SK-N-SH (cell line): ENCODE data around the gene WDHD1. TPM values are rescaled to one million over a fixed set of nuclear protein-coding genes. Genes with fewer than 3 reads are reported as not detected.
A peak's percentile ranks its signal among the peaks of the same experiment; 100 is the strongest.

Source experiments
- CTCF ChIA-PET: fragments of 300-600, 350-600 bp; formaldehyde crosslinking; extraction: SDS; loops from one replicate; lab custom pipeline; 2021; lab: Yijun Ruan, JAX
- POLR2A ChIA-PET: fragments of 350-600 bp; sonication (Branson Sonifier 250); formaldehyde crosslinking; extraction: SDS; loops from one replicate; lab custom pipeline; 2020; ENCODE audit warnings: antibody characterized with exemption, inconsistent platforms; lab: Yijun Ruan, JAX
- DNase-seq: peaks from one replicate; pipeline ENCODE4 v3.0.0; 2012
- H2AFZ ChIP-seq: fragments of 200-600 bp; sonication (generic); 2 replicates; pipeline ENCODE4 v1.8.1; 2016; ENCODE audit warnings: antibody characterized with exemption, mild to moderate bottlenecking, low read depth
- H3F3A ChIP-seq: fragments of 200-600 bp; sonication (generic); replicated peaks from 2 replicates; pipeline ENCODE3; 2016; ENCODE audit warnings: antibody characterized with exemption, mild to moderate bottlenecking; ENCODE audit not compliant: insufficient read depth
- H3K27ac ChIP-seq, 2 experiments: fragments of 200-500 bp in 1 of 2; fragments of 200-600 bp in 1 of 2; sonication (Bioruptor generic) in 1 of 2; sonication (generic), shearing (Covaris generic) in 1 of 2; 2 replicates each; pipeline versions ENCODE4 v1.5.1 to v1.6.1; 2014 to 2016; ENCODE audit warnings: low read depth in 2 of 2, inconsistent platforms in 1 of 2, low read length in 1 of 2, mild to moderate bottlenecking in 1 of 2, mixed read lengths in 1 of 2
- H3K27me3 ChIP-seq: fragments of 200-600 bp; sonication (generic), shearing (Covaris generic); 2 replicates; pipeline ENCODE4 v1.6.1; 2016; ENCODE audit warnings: mixed run types; ENCODE audit not compliant: insufficient read depth
- H3K36me3 ChIP-seq, 2 experiments: fragments of 200-500 bp in 1 of 2; fragments of 200-600 bp in 1 of 2; sonication (Bioruptor generic) in 1 of 2; sonication (generic) in 1 of 2; replicated peaks in 1 of 2; 2 replicates each; pipeline versions ENCODE3 to v1.5.1; 2014 to 2016; ENCODE audit warnings: low read length in 1 of 2, mild to moderate bottlenecking in 1 of 2; ENCODE audit not compliant: insufficient read depth in 2 of 2, control insufficient read depth in 1 of 2
- H3K4me1 ChIP-seq, 2 experiments: fragments of 200-500 bp in 1 of 2; fragments of 200-600 bp in 1 of 2; sonication (Bioruptor generic) in 1 of 2; sonication (generic), shearing (Covaris generic) in 1 of 2; 2 replicates each; pipeline versions ENCODE4 v1.5.1 to v1.6.1; 2014 to 2016; ENCODE audit warnings: low read depth in 1 of 2, low read length in 1 of 2, mixed run types in 1 of 2; ENCODE audit not compliant: insufficient read depth in 2 of 2, control insufficient read depth in 1 of 2
- H3K4me2 ChIP-seq: fragments of 200-600 bp; sonication (generic), shearing (Covaris generic); 2 replicates; pipeline ENCODE4 v1.6.1; 2017; ENCODE audit warnings: mixed run types
- H3K4me3 ChIP-seq, 2 experiments: fragments of 200-500 bp in 1 of 2; fragments of 200-600 bp in 1 of 2; sonication (Bioruptor generic) in 1 of 2; sonication (generic), shearing (Covaris generic) in 1 of 2; 2 replicates each; pipeline versions ENCODE4 v1.5.1 to v1.8.1; 2014 to 2016; ENCODE audit warnings: low read depth in 2 of 2, inconsistent platforms in 1 of 2, low read length in 1 of 2, mild to moderate bottlenecking in 1 of 2, mixed read lengths in 1 of 2, moderate library complexity in 1 of 2
- H3K79me2 ChIP-seq: fragments of 200-600 bp; sonication (generic); 2 replicates; pipeline ENCODE4 v1.8.1; 2017; ENCODE audit warnings: mild to moderate bottlenecking; ENCODE audit not compliant: insufficient read depth
- H3K9ac ChIP-seq: fragments of 200-600 bp; sonication (generic); 2 replicates; pipeline ENCODE4 v1.6.1; 2017; ENCODE audit warnings: mixed run types
- H3K9me2 ChIP-seq: fragments of 200-600 bp; sonication (generic); 2 replicates; pipeline ENCODE4 v1.6.1; 2017; ENCODE audit warnings: mixed run types
- H3K9me3 ChIP-seq: fragments of 200-600 bp; sonication (generic); 2 replicates; pipeline ENCODE4 v1.6.1; 2017; ENCODE audit warnings: mixed run types, mild to moderate bottlenecking, moderate library complexity
- H4K20me1 ChIP-seq: fragments of 200-600 bp; sonication (generic); 2 replicates; pipeline ENCODE4 v1.6.1; 2017; ENCODE audit warnings: mild to moderate bottlenecking, mixed run types; ENCODE audit not compliant: insufficient read depth
- FOSL2 ChIP-seq: IDR thresholded peaks from 2 replicates; pipeline ENCODE4 v1.4.0; 2012; ENCODE audit warnings: low read depth, mild to moderate bottlenecking, moderate library complexity, borderline replicate concordance
- FOXJ3 ChIP-seq: sonication (generic); formaldehyde crosslinking; IDR thresholded peaks from 2 replicates; pipeline ENCODE4 v1.5.1; 2020; ENCODE audit warnings: mild to moderate bottlenecking, missing genetic modification reagents
- GABPA ChIP-seq: IDR thresholded peaks from 2 replicates; pipeline ENCODE4 v1.4.0; 2012; ENCODE audit warnings: low read depth, mild to moderate bottlenecking
- GATA2 ChIP-seq: sonication (generic); formaldehyde crosslinking; IDR thresholded peaks from 2 replicates; pipeline ENCODE4 v1.5.0; 2020; ENCODE audit warnings: mild to moderate bottlenecking, missing genetic modification reagents
- MXI1 ChIP-seq: IDR thresholded peaks from 2 replicates; pipeline ENCODE4 v1.6.1; 2012; ENCODE audit warnings: mild to moderate bottlenecking, low read depth, low read length, improper control_type of control experiment
- NFIC ChIP-seq: IDR thresholded peaks from 2 replicates; pipeline ENCODE4 v1.4.0; 2012; ENCODE audit warnings: borderline replicate concordance
- NRF1 ChIP-seq: IDR thresholded peaks from 2 replicates; pipeline ENCODE4 v1.6.1; 2012; ENCODE audit warnings: low read depth, mild to moderate bottlenecking, low read length
- PBX3 ChIP-seq: IDR thresholded peaks from 2 replicates; pipeline ENCODE4; 2012
- RAD21 ChIP-seq: IDR thresholded peaks from 2 replicates; pipeline ENCODE4 v1.6.1; 2012; ENCODE audit warnings: mild to moderate bottlenecking, low read length
- RFX5 ChIP-seq: IDR thresholded peaks from 2 replicates; pipeline ENCODE4 v1.6.1; 2012; ENCODE audit warnings: mild to moderate bottlenecking, improper control_type of control experiment, low read length
- RXRA ChIP-seq: IDR thresholded peaks from 2 replicates; pipeline ENCODE4 v1.4.0; 2012; ENCODE audit warnings: low read depth, mild to moderate bottlenecking, borderline replicate concordance
- SIN3A ChIP-seq: IDR thresholded peaks from 2 replicates; pipeline ENCODE4 v1.6.1; 2012; ENCODE audit warnings: low read depth, mild to moderate bottlenecking, low read length, moderate library complexity, borderline replicate concordance
- SMC3 ChIP-seq: IDR thresholded peaks from 2 replicates; pipeline ENCODE4 v1.6.1; 2012; ENCODE audit warnings: low read depth, low read length, improper control_type of control experiment
- TCF12 ChIP-seq: IDR thresholded peaks from 2 replicates; pipeline ENCODE4 v1.4.0; 2012
- YY1 ChIP-seq: IDR thresholded peaks from 2 replicates; pipeline ENCODE4 v1.4.0; 2012; ENCODE audit warnings: low read depth, mild to moderate bottlenecking
- WGBS: methylation state at CpG from one replicate; pipeline ENCODE4 v1.1.6; 2017; ENCODE audit warnings: low lambda C conversion rate; 5-methylcytosine and 5-hydroxymethylcytosine counted together
- polyA plus RNA-seq, 3 experiments: library from polyadenylated mRNA; depleted of rRNA; stranded (reverse); fragments of >200 nt; gene quantifications; 2 replicates each; pipeline ENCODE4 v1.2.3, GENCODE V29; 2012
- TF ChIP-seq, protein P1 (sequence below): IDR thresholded peaks from 2 replicates; pipeline ENCODE4 v1.6.1; 2012; ENCODE audit warnings: mild to moderate bottlenecking, low read depth, low read length, moderate library complexity
- TF ChIP-seq, protein P2 (sequence below): fragments of 200-600 bp; sonication (generic); IDR thresholded peaks from 2 replicates; pipeline ENCODE4 v1.6.1; 2017; ENCODE audit warnings: antibody characterized with exemption, mild to moderate bottlenecking, moderate library complexity
- TF ChIP-seq, protein P3 (sequence below): IDR thresholded peaks from 2 replicates; pipeline ENCODE4 v1.4.0; 2012; ENCODE audit warnings: low read depth

Gene WDHD1
- polyA plus RNA-seq, 1 of the 3 experiments (the other 2 are of a cell fraction), result 2.9 TPM

DNA sequence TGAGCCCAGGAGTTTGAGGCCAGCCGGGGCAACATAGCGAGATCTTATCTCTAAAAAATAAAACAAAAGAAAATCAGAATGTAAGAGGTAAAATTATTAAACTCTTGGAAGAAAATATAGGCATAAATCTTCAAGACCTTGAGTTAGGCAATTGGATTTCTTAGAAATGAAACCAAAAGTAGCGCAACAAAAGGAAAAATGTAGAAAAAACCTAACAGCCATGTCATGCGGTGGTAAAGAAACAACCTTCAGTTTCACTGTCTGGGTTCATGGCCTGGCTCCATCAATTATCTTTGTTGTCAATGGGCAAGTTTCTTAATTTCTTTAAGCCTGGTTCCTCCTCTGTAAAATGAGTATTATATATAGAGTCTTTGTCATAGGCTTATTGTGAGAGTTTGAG is 118.7 kb downstream of the WDHD1 start (continued):
- no peak for TF ChIP-seq SMC3
- no peak for TF ChIP-seq NRF1
- no peak for TF ChIP-seq PBX3
- TF ChIP-seq YY1, result no peak
- TF ChIP-seq, protein P1, sequence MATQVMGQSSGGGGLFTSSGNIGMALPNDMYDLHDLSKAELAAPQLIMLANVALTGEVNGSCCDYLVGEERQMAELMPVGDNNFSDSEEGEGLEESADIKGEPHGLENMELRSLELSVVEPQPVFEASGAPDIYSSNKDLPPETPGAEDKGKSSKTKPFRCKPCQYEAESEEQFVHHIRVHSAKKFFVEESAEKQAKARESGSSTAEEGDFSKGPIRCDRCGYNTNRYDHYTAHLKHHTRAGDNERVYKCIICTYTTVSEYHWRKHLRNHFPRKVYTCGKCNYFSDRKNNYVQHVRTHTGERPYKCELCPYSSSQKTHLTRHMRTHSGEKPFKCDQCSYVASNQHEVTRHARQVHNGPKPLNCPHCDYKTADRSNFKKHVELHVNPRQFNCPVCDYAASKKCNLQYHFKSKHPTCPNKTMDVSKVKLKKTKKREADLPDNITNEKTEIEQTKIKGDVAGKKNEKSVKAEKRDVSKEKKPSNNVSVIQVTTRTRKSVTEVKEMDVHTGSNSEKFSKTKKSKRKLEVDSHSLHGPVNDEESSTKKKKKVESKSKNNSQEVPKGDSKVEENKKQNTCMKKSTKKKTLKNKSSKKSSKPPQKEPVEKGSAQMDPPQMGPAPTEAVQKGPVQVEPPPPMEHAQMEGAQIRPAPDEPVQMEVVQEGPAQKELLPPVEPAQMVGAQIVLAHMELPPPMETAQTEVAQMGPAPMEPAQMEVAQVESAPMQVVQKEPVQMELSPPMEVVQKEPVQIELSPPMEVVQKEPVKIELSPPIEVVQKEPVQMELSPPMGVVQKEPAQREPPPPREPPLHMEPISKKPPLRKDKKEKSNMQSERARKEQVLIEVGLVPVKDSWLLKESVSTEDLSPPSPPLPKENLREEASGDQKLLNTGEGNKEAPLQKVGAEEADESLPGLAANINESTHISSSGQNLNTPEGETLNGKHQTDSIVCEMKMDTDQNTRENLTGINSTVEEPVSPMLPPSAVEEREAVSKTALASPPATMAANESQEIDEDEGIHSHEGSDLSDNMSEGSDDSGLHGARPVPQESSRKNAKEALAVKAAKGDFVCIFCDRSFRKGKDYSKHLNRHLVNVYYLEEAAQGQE, result no peak
- no peak for TF ChIP-seq RAD21
- no peak for TF ChIP-seq TCF12

DNA sequence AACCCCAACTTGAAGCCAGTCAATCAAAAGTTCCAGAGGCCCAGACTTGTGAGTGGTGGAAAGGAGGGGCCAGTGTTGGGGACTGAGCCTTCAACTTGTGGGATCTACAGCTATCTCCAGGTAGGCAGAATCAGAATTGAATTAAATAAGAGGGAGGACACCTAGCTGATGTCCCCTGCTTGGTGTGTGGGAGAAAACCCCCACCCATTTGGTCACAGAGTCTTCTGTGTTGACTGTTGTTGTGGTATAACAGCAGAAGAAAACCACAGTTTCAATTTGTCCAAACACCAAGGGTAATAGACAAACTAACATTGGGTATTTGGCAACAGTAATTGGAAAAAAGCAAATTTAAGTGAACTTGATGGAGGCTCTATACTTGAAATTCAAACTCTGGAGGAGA is 120.8 kb downstream of the WDHD1 start:
- Histone ChIP-seq H3K9ac (no peak overlapping the region), H3K4me1 (peaks cover 1 to 4% of the 10 kb centered on the region in 2 experiments; a peak in 1 of 4 replicates), H3K27me3 (no peaks in the 10 kb centered on the region), H3K9me3 (no peaks in the 10 kb centered on the region), H3F3A (no peaks in the 10 kb centered on the region), H4K20me1 (no peaks in the 10 kb centered on the region), H3K4me2 (no peak overlapping the region), H3K79me2 (no peaks in the 10 kb centered on the region)
- POLR2A ChIA-PET, result no interaction called here
- DNase-seq, result no peak
- TF ChIP-seq NRF1, result no peak
- TF ChIP-seq RXRA, result no peak
- TF ChIP-seq, all 33 proteins: peak for 0
- Histone ChIP-seq H3K36me3 (no peaks in the 10 kb centered on the region), H2AFZ (no peak overlapping the region), H3K9me2 (no peaks in the 10 kb centered on the region), H3K27ac (no peak overlapping the region), H3K4me3 (no peak overlapping the region)
- CTCF ChIA-PET, result no interaction called here

DNA sequence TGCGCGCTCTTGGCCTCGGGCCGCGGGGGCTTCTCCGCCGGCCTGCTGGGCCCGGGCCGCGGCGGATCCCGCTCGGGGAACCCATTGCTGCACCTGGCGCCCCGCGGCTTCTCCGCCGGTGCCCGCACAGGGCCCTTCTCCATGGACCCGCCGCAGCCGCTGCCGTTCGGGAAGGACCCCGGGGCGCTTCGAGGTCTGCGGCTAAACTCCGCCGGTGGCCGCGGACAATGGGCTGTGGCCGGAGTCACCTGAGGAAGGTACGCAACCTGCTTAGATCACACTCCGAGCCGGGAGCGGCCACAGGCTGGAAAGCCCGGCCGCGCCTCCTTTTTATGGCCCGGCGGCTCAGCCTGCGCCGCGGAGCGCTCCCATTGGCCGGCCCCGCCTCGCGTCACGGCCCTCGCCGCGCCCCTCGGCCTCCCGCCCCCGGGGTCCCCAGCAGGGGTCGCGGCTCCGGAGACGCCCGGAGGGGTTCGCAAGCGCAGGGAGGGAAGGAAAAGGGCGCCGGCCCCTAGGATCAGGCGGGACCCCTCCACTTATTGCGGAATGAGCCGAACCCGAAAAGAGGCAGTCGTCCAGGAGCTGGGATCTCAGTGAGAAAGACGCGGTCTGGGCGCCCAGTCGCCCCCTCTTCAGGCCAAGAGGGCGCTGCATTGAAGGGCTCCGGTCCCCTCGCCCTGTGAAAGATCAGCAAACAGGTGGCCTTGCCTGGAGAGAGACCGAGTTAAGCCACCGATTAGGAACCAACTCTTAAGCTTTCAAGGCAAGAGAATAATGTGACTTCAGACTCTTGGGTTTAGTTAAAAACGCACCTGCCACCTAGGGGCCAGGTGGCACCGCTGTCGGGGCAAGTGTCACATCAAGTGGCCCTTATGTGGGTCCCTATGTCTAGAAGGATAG is 124.1 kb downstream of the WDHD1 start, which contains the start of gene GCH1:
GCH1 (minus strand) TSS at position 306 of the 900 bp plus-strand sequence; CDS start at position 143, 163 bp downstream.
- Histone ChIP-seq H3F3A (no peaks in the 10 kb centered on the region), H3K79me2 (no peaks in the 10 kb centered on the region), H3K4me1 (peaks cover 4 to 5% of the 10 kb centered on the region in 2 experiments; a peak in 1 of 4 replicates), H3K36me3 (no peaks in the 10 kb centered on the region), H3K27ac (peak within 1 kb of the TSS; percentile 11 to 83; a peak in 3 of 4 replicates), H3K4me3 (peak within 1 kb of the TSS; percentile 80 to 82), H3K9me2 (no peaks in the 10 kb centered on the region), H2AFZ (peak within 1 kb of the TSS; percentile 97), H3K4me2 (peak within 1 kb of the TSS; percentile 99), H3K9ac (peak within 1 kb of the TSS; percentile 57; the same call in 1 of the 2 replicates), H3K9me3 (no peaks in the 10 kb centered on the region), H4K20me1 (no peaks in the 10 kb centered on the region), H3K27me3 (no peaks in the 10 kb centered on the region)
- POLR2A ChIA-PET, result interaction anchor here (0.6 to 1.9 kb wide), 15 partner anchors 10 to 145 kb away, joined by 3 to 16 read pairs (median 4); no protein-coding TSS in a partner anchor
- peak; percentile 96 for DNase-seq
- 9% methylated on average over 14 of the region's 83 CpGs for WGBS
- CTCF ChIA-PET, result interaction anchor here (0.6 to 5.4 kb wide), 27 partner anchors 9 to 339 kb away, joined by 3 to 54 read pairs (median 4); partner anchors contain the start of gene MAPK1IP1L
- TF ChIP-seq YY1, result no peak
- no peak for TF ChIP-seq FOSL2
- peak; percentile 41 for TF ChIP-seq RAD21
- 0 out of 2 replicates have a peak, but pooled peaks have one; percentile 15 for TF ChIP-seq MXI1
- 0 out of 2 replicates have a peak, but pooled peaks have one; percentile 48 for TF ChIP-seq FOXJ3 (CRISPR knock-in tag)
- peak; percentile 61 for TF ChIP-seq RFX5
- no peak for TF ChIP-seq SIN3A
- TF ChIP-seq NFIC, result no peak
- TF ChIP-seq, protein P2, sequence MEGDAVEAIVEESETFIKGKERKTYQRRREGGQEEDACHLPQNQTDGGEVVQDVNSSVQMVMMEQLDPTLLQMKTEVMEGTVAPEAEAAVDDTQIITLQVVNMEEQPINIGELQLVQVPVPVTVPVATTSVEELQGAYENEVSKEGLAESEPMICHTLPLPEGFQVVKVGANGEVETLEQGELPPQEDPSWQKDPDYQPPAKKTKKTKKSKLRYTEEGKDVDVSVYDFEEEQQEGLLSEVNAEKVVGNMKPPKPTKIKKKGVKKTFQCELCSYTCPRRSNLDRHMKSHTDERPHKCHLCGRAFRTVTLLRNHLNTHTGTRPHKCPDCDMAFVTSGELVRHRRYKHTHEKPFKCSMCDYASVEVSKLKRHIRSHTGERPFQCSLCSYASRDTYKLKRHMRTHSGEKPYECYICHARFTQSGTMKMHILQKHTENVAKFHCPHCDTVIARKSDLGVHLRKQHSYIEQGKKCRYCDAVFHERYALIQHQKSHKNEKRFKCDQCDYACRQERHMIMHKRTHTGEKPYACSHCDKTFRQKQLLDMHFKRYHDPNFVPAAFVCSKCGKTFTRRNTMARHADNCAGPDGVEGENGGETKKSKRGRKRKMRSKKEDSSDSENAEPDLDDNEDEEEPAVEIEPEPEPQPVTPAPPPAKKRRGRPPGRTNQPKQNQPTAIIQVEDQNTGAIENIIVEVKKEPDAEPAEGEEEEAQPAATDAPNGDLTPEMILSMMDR, result peak; percentile 66
- TF ChIP-seq, protein P3, sequence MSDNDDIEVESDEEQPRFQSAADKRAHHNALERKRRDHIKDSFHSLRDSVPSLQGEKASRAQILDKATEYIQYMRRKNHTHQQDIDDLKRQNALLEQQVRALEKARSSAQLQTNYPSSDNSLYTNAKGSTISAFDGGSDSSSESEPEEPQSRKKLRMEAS, result no peak
- no peak for TF ChIP-seq TCF12
- TF ChIP-seq GABPA, result no peak
- 0 out of 2 replicates have a peak, but pooled peaks have one; percentile 7 for TF ChIP-seq GATA2 (CRISPR knock-in tag)
